ENCODE results near the gene MAPK8IP3.
"Not testable (repeated sequence)": the region's sequence is repeated elsewhere in the genome, so short reads cannot be mapped to it uniquely, and the experiment has no call there.

Gene MAPK8IP3

DNA sequence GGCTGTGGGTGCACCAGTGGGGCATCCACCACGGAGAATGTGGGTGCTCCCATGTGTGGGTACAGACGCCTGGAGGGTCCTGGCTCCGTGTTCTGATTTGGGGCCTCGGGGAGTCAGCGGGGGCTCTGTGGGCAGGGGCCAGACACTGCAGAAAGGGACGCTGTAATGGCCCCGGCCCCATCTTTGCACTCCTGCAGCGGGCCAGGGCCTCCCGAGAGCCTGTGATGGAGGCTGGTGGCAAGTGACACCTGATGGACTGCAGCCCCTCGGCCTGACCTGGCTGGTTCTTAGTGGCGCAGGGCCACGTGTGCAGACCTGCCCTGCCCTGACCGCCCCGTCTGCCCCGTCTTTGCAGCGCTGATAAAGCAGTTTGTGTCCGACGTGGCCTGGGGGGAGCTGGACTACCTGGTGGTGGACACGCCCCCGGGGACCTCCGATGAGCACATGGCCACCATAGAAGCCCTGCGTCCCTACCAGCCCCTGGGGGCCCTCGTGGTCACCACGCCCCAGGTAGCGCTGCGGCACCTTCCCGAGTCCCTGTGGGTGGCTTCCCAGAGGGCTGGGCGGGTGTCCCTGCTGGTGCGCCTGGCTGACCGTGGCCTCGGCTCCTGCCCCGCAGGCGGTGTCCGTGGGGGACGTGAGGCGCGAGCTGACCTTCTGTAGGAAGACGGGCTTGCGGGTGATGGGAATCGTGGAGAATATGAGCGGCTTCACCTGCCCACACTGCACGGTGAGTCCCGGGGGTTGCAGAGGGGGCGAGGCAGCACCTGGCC is 81.5 kb downstream of the MAPK8IP3 start:
- DNase-seq (ENCODE audit: low spot score): no peak

DNA sequence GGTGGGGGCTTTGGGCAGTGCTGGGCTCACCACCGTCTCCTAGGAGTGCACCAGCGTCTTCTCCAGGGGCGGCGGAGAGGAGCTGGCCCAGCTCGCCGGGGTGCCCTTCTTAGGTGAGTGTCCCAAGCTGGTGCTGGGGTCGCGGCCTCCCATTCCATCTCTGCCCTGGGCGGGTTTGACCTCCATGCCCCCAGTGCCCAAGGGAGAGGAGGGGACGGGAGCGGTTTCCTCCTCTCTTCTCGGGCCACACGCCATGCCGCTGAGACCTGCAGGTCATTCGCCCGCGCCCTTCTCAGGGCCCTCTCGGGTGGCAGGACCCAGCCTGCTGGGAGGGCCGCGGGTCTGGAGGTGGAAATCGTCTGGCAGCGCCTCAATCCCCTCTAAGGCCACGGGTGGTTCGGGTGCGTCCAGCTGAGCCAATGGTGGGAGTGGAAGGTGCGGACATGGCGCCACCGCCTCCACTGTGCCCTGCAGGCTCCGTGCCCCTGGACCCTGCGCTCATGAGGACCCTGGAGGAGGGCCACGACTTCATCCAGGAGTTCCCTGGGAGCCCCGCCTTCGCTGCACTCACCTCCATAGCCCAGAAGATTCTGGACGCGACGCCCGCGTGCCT is 82.2 kb downstream of the MAPK8IP3 start:
- no peak for DNase-seq (ENCODE audit: low spot score)

DNA sequence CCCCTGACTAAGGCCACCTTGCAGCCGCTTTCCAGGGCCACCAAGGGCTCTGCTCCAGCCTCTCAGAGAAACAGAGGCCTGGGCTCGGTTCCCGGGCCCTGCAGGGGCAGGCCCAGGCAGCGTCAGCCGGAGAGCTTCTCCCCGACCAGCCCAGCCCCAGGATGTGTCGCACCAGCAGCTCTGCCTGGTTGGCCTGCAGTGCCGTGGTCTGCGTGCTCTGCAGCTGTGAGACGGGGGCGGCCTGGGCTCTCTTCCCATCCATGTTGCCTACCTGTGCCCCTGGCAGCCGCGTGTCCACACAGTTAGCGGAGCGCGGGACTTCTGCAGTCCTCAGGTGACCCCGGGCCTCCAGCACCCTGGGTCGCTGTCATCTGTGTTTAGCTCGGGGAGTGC is 82.7 kb downstream of the MAPK8IP3 start:
- no peak for DNase-seq (ENCODE audit: low spot score)

DNA sequence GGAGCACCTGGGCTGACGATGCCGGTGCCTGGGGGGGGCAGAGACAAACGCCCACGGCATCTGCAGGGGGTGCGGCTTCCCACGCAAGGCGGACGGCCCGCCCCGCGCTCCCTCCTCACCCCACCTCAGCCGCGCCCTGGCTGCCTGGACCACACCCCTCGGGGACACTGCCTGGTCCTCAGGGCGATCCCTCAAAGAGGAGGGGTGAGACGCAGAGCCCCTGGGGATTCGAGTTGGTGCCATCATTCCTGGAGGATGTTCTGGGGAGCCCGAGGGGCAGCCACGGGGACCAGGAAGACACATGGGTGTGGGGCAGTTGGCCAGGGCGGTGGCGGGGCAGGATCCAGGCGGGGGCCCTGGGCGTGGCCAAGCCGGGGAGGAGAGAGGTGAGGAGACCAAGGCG is 83.6 kb downstream of the MAPK8IP3 start:
- DNase-seq (ENCODE audit: low spot score): no peak

DNA sequence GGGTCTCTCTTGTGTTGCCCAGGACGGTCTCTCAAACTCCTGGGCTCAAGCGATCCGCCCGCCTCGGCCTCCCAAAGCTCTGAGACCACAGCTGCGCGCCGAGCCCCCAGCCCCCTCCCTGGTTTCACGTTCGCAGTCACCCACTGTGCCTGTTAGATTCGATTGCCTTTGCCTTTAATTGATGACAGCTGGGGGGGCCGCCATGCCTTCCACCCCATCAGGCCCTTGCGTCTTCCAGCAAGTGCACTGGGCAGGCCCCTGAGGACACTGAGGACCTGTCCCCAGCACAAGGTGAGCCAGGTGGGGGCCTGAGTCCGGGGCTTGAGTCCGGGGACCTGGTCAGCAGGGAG is 84.2 kb downstream of the MAPK8IP3 start:
- DNase-seq (ENCODE audit: low spot score): no peak

DNA sequence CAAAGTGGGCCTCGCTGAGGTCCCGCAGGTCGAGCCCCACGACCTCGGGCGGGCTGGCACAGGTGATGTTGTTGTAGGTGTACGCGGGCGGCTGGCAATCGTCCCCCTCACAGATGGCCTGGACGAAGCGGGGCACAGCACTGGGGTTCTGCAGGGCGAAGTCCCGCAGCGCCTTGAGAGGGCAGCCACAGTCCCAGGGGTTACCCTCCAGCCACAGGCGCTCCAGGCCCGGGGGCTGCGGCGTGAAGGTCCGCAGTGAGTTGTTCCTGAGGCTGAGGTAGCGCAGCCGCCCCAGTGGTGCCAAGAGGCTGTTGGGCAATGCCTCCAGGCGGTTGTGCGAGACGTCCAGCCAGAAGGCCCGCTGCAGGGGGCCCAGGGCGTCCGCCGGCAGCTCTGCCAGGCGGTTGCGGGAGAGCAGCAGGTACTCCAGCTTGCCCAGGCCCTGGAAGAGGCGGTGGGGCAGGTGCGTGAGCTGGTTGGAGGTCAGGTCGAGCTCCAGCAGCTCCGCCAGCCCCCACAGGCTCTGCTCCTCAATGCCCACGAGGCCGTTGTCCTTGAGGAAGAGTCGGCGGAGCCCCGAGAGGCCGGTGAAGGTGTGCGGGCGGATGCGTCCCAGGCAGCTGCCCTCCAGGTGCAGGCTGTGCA is 84.7 kb downstream of the MAPK8IP3 start:
- no peak for DNase-seq (ENCODE audit: low spot score)

DNA sequence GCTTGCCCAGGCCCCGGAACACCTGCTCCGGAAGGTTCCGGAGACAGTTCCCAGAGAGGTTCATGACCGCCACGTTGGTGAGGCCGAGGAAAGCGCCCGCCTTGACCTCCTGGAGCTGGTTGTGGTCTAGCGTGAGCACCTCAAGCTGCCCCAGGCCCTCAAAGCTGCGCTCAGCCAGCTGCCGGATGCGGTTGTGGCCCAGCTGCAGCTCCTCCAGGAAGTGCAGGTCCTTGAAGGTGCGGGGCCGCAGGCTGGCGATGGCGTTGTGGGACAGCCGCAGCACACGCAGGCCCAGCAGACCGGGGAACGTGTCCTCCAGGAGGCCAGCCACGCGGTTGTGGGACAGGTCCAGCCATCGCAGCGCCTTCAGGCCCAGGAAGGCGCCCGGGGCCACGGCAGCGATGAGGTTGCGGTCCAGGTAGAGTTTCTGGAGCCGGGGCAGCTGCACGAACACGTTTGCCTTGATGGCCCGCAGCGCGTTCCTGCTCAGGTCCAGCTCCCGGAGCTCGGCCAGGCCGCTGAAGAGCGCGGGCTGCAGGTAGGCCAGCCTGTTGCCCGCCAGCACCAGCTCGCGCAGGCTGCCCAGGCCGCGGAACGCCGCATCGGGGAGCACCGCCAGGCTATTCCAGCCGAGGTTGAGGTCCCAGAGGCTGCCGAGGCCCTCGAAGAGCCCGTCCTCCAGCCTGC is 85.4 kb downstream of the MAPK8IP3 start:
- no peak for DNase-seq (ENCODE audit: low spot score)

DNA sequence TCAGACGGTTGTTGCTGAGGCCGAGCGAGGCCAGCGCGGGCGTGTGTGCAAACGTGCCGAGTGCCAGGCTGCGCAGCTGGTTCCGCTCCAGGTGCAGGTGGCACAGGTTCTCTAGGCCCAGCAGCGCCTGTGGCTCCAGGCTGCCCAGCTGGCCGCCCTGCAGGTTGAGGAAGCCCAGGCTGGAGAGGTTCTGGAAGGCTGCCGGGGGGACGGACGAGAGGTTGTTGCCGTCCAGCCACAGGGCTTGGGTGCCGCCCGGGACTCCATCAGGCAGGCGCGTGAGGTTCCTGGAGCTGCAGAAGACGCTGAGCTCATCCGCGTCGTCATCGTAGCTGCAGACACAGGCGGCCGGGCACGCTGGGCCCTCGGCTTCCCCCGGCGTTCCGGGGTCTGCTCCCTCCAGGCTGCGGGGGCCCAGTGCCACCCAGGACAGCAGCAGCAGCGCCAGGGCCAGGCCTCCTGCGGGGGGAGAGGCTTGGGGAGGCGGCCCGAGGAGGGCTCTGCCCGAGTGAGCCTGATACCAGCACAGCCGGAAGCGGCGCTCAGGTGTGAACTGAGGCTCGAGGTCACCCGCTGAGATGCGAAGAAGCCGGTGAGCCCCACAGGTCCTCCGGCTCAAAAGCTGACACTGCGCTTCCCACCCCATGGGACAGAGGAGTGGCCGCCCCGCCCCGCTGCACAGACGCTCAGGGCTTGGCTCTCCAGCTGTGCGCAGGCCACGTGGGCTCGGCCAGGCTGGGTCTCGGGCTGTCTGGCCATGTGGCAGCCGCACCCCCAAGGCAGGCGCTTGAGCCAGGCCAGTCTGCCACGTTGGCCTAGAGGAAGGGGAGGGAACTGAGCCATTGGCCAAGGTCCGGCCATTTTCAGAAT is 86.2 kb downstream of the MAPK8IP3 start:
- DNase-seq (ENCODE audit: low spot score): no peak

DNA sequence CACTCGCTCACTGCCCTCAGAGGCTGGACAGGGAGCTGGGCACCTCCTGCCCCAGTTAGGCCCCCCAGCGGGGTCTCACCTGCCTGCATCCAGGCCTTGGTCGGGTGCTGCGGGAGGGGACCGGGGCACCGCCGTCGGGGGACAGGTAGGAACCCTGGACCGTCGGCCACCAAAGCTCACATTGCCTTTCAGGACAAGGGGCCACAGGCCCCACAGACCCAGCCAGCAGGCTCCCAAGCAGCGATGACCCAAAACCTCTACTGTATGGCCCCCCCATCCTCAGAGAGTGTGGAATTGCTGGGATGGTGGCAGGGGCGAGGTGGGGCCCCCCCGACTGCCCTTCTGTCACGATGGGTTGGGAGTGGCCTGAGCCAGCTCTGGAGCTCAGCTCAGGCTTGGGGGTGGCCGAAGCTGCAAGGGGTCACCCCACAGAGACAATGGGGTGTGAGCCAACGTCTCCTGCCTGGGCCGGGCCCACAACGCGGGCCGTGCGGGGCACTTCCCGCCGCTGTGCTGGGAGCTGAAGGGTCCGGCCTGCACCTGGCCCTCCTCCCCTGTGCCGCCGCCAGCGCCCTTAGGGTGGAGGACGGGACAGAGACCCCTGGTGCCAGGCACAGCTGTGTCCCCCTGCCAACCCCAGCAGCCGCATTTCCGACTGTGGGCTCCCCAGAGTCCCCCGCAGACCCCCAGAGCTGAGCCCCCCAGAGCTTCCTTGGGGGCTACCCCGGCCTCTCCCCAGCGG is 87.0 kb downstream of the MAPK8IP3 start:
- DNase-seq (ENCODE audit: low spot score): no peak

DNA sequence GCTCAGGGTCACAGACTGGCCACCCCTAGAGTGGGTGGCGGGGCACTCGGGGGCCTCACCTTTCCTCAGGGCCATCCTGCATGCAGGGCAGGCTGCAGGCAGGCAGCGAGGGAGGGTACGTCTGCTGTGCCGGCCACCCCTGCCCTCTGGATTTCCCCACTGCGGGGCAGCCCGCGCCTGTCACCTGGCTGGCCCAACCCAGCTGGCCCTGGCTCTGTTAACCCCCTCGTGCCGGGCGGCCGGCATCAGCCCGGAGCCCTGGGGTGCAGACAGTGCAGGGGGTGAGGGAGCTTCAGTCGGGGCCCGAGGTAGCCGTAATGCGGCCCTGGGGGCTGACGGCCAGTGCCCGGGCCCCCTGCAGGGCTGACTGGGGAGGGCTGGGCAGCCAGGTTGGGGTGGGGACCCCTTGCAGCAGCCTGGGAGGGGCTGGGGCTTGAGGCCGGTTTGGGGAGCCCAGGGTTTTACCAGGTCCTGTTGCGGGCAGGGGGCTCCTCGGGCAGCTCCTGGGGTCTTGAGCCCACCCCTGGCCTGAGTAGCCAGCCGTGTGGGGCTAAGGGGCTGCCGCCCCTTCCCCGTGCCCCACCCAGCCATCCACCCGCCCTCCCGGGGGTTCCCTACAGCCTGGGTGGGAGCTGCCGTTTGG is 87.7 kb downstream of the MAPK8IP3 start, which contains the start of gene IGFALS:
Gene IGFALS (minus strand): TSS at position 128 of the 643 bp plus-strand sequence. CDS start 53 bp downstream, at position 75.
- DNase-seq (ENCODE audit: low spot score): no peak

DNA sequence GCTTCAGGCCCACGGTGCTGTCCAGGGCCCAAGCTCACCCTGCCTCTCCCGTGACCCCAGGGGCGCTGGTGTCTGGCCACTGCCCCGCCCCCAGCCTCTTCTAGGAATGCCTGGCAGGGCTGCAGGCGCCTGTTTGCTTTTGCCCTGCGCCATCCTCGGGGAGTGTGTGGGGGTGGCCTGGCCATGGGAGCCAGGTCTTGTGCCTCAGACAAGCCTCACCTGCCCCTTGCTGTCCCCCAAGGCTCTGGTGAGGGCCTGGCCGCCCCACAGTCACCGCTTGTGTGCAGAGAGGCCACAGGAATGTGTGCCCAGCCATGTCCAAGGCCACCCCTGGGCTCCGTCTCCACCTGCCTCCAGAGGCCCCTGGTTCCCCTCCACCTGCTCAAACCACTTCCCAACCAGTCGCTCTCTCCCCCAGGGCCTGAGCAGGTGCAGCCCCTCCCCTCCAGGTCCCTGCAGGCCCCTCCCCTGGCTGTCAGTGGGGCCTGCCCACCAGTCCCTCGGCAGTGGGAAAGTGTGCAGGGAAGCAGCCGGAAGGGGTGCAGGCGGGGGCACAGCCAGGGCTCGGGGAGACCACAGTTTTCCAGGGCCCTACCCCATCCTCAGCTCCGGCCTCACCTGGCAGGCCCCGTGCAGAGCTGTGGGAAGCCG is 88.4 kb downstream of the MAPK8IP3 start:
- no peak for DNase-seq (ENCODE audit: low spot score)

DNA sequence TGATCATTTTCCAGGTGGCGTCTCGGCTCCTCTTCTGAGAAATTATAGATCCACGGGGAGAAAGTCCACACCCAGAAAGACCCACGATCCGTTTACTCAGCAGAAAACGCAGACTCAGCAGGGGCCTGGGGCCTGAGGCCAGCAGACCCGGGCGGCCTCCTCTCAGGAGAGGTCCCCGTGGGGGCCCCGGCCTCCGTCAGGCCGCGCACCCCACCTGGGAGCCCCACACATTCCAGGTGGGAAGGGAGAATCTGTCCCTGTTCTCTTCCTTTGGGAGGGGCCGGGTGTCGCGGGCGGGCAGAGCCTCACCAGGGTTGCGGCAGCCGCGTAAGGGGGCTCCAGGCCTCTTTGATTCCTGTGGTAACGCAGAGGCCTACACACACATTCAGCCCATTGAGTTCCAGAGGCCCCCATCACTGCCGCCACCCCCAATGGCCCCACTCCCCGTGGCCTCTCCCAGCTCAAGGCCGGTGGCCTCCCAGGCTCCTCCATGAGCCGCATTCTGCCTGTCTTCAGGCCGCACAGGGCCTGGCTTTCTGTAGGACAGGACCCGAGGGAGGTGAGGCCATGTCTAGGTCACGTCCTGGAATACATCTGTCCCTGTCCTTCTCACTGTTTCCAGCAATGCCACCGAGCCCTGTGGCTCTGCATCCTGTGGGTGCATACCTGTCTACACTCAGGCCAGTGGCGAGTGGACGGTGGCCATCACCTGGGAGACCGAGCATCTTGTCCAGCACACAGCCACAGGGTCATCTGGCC is 89.1 kb downstream of the MAPK8IP3 start:
- DNase-seq (ENCODE audit: low spot score): no peak

DNA sequence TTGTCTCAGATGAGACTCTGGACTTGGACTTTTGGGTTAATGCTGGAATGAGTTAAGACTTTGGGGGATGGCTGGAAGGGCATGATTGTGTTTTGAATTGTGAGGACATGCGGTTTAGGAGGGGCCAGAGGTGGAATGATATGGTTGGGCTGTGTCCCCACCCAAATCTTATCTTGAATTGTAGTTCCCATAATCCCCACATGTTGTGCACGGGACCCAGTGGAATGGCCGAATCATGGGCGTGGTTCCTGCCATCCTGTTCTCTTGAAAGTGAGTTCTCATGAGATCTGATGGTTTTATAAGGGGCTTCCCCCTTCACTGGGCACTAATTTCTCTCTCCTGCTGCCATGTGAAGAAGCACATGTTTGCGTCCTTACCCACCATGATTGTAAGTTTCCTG is 93.3 kb downstream of the MAPK8IP3 start:
- DNase-seq (ENCODE audit: low spot score): not testable (repeated sequence)

DNA sequence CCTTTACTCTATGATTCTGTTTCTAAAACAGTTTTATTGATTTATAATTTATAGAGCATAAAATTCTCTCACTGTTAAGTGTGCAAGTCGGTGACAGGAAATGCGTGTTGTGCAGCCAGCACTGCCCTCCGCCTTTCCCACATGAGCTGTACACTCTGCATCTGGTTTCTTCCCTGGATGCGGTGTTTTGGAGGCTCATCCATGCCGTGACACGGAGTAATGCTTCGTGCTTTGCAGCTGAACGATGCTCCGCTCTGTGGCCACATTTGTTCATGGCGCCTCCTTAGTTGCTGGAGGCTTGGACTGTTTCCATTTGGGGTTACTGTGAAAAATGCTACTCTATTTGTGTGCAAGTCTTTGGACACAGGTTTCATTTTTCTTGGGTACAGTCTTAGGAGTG is 94.7 kb downstream of the MAPK8IP3 start:
- no peak for DNase-seq (ENCODE audit: low spot score)

DNA sequence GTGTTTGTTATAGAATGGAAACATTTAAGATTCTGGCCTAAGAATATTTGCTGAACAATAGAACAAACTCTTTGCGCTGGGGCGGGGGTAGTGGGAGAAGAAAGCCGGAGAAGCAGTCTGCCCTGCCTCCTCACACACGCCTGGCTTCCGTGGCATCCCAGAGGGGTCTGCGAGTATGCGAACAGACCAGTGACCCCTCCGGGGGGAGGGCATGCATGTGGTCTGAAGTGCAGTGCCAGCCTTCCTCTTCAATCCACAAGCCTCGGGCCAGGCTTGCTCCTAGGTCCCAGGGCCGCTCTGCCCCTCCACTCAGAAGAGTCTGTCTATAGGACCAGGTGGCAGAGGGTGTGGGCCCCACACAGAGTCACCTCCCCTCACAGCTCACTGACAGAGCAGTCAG is 101.6 kb downstream of the MAPK8IP3 start:
- DNase-seq (ENCODE audit: low spot score): no peak

DNA sequence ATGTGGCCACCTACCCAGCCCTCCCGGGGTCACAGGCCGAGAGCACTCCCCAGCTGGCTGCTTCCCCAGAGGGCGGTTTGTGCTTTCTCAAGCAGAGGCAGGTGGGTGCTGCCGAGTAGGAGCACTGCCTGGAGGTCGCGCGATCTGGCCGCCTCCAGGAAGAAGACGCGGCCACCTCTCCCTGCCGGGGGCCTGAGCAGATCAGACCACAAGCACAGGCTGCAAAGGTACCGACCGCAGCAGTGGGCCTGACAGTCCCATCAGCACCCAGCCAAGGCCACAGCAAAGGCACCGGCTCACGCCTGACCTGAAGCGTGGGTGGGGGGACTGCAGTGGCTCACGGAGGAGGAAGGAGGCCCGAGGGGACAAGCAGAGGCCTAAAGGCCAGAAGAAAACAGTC is 102.7 kb downstream of the MAPK8IP3 start:
- DNase-seq (ENCODE audit: low spot score): no peak

DNA sequence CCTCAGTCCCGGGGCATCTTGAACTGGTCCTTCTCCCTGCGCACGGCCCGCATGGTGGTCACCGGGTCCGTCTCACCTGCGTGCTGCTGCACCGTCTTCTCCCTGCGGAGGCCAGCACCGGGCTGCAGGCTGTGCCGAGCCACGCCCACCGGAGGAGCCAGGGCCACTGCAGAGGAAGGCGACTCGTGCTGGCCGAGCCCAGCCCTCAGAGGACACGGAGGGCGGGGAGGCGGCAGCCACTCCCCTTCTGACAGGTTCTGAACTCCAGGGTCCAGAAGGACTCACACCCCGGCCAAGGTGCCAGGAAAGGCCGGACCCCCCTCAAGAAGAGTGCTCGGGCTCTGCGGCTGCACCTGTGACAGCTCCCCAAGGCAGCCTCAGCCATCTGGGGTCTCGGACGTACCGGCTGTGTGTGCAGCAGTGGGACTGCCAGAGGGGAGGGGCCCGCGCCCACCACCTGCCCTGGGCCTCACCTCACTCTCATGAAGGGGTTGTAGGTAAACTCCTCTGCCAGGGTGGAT is 103.3 kb downstream of the MAPK8IP3 start:
- no peak for DNase-seq (ENCODE audit: low spot score)

DNA sequence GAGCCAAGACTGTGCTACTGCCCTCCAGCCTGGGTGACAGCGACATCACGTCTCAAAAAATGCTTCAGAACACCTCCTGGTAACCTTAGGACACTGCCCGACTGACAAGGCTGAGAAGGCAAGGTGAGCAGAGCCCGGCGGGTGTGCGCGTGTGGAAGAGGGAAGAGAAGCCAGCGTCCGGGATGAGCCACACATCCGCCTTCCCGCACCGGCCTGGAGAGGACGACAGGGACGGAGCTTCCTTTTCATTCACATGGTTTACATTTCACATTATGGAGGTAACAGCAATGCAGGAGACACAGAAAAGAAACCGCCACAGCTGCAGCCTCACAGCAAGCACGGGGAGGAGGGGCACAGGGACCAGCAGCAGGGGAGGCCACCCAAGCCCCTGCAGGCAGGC is 104.1 kb downstream of the MAPK8IP3 start:
- DNase-seq (ENCODE audit: low spot score): no peak

DNA sequence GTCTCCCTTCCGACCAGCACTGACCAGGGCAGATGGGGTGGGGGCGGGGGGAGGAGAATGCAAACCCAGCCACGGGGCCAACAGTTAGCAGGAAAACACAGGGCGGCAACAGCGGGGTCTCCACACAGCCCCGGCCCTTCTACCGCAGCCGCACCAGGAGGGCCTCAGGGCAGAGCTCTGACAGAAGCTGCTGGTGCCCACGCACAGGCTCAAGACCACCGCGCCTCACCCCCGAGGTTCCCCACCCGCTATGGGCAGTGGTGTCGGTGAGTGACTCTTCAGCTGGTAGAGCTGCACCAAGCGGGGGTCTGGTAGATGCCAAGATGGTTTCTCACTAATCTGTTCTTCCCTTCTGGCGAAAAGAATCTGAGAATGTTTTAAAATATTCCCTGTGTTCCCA is 104.5 kb downstream of the MAPK8IP3 start:
- no peak for DNase-seq (ENCODE audit: low spot score)

All from activated CD4-positive, alpha-beta T cell treated with anti-CD3 and anti-CD28 coated beads, Interleukin-2, Interleukin-4, amounts not matched to agents 100 ng/mL and 50 ng/mL, durations not matched to agents 16 hours and 8 hours (primary cell).